ENCODE data around the gene ABHD12.
A peak's percentile ranks its signal among the peaks of the same experiment; 100 is the strongest.

Gene ABHD12

DNA sequence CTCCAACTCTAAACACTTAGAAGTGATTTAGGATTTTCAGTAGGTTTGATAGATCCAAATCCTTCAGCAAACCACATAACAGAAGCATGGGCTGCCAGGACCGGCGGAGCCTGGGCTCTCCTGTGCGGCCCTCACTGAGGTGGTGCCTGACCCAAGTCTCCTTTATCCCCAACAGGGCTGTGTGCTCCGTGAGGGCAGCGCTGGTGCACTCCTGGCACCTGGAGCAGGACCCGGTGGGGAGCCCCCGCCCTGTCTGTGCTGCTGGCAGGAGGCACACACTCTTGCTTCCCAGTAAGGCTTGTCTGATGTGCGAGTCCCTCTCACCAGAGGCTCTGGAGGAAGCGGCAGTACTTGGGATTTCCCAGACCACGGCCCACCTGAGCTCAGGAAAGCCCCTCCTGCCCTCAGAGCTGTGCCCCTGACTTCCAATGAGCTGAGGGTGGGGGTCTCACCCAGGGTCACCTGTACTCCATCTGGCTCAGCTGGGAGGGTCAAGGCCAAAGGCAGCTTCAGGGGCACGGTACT is 86.5 kb downstream of the ABHD12 start:
- DNase-seq, result no peak

DNA sequence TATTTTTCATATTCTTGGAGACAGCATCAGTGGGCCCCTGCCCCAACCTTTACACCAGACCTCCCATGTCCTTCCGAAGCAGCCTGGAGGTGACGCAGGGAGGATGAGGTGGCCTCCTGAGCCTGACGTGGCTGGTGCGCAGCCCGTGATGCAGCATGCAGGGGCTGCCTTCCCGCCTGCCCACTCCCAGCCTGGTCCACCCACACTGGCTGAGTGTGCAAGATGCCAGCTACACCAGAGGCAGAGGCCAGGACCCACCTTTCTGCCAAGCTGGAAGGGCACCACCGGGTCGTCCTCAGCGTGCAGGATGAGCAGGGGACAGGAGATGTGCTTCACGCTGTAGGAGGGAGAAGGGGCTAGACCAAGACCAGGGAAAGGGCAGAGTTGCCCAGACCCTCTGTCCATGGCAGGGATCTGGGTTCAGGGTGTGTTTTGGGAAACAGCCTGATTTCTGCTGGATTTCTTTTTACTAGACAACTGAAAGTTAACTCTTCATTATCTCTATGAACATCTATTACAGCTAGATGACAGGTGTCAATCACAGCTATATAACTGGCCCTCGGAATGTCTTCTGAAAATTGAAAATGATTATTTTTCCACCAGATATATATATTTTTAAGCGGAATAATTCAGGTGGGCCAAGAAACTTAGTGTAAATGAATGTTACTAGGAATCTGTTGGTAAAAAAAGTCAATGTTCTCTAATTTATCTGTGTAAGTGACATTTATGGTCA is 87.2 kb downstream of the ABHD12 start:
- DNase-seq, result no peak

DNA sequence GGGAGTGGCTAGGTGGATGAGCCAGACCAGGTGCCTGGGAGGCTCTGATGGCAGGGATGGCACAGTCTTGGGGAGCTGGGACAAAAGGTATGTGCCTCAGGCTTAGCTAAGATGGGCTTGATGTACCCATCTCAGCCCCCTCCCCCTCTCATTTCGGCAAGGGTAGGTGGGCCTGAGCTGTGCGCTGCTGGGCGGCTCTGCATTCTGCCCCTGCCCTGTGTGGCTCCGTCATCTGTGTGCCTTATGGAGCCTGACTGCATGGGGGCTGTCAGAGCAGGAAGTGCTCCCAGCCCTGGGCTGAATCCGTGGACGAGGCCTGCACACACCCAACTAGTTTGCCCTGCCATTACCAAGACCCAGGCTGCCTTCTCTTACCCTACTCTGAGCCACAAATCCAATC is 88.0 kb downstream of the ABHD12 start:
- DNase-seq, result no peak

DNA sequence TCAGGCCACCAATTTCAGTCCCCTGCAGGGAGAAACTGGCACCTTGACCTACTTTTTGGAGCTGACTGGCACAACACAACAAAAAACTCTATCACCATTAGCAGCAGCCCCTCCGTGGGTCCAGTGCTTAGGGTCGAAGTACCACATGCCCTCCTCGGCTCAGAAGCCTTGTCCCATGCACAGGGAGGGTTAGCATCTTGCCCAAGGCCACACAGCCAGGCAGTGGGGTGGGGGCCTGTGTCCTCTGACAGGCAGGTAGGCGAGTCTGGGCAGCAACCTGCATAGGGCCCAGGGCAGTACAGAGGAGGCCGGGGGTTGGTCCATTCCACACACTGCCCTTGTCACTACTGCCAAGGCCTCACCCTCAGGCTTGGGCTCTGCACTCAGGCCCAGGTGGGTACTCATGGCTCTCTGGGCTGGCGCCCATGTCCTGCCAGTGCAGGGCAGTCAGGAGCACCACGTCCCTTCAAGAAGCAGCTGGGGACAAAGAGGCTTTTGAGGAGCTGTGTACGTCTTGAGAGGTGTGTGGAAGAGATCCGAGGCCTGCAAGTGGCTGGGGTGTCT is 89.2 kb downstream of the ABHD12 start:
- no peak for DNase-seq

DNA sequence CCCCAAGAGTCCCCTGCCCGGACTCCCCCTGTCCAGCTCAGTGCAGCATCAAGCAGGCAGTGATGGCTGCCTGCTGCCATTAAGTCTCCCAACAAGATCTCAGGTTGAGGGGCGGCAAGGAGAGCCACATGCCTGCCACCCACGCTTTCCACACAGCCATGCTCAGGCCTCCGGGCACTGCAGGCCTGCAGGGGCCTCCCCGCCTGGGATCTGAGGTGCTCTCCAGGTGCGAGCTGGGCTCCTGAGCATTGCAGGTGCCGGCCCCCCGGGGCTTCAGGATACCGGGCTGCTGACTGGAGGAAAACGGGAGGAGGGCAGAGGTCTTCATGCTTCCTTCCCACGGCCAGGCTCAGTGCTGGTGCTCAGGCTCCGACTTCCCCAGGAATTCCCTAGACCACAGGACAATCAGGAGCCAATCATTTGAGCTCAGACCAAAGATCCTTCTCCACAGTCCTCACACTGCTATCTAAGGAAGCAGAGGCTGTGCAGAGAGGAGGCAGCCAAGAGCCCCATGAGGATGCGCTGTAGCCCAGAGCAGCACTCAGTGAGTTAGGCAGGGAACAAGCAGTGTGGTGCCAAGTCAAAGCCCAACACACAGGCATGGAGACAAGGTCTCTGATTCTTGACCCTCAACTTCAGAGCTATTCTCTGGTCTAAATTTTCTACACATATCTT is 90.0 kb downstream of the ABHD12 start:
- DNase-seq, result no peak

DNA sequence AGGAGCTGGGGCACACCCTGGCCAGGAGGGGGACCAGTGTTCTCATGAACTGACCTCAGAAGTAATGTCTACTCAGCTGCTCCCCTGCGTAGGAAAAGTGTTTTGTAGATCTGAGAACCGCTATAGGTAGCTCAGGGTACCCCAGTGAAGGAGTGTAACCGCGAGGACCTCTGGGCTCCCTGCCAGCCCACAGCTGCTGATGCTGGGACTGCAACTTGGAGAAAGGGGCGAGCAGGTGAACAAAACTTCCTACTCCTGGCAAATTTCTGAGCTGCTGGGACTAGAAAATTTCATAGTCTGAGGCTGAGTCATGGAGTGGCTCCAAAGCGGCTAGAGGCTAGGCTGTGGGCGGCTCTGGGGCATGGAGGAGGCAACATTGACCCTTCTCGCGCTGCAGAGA is 90.8 kb downstream of the ABHD12 start:
- DNase-seq, result no peak

DNA sequence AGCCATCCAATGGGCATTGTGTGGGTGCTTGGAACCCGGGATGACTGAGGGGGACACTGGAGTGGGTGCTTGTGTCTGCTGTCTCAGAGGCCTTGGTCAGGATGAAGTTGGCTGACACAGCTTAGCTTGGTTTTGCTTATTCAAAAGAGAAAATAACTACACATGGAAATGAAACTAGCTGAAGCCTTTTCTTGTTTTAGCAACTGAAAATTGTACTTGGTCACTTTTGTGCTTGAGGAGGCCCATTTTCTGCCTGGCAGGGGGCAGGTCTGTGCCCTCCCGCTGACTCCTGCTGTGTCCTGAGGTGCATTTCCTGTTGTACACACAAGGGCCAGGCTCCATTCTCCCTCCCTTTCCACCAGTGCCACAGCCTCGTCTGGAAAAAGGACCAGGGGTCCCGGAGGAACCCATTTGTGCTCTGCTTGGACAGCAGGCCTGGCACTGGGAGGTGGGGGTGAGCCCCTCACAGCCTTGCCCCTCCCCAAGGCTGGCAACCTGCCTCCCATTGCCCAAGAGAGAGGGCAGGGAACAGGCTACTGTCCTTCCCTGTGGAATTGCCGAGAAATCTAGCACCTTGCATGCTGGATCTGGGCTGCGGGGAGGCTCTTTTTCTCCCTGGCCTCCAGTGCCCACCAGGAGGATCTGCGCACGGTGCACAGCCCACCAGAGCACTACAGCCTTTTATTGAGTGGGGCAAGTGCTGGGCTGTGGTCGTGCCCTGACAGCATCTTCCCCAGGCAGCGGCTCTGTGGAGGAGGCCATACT is 93.3 kb downstream of the ABHD12 start:
- no peak for DNase-seq

DNA sequence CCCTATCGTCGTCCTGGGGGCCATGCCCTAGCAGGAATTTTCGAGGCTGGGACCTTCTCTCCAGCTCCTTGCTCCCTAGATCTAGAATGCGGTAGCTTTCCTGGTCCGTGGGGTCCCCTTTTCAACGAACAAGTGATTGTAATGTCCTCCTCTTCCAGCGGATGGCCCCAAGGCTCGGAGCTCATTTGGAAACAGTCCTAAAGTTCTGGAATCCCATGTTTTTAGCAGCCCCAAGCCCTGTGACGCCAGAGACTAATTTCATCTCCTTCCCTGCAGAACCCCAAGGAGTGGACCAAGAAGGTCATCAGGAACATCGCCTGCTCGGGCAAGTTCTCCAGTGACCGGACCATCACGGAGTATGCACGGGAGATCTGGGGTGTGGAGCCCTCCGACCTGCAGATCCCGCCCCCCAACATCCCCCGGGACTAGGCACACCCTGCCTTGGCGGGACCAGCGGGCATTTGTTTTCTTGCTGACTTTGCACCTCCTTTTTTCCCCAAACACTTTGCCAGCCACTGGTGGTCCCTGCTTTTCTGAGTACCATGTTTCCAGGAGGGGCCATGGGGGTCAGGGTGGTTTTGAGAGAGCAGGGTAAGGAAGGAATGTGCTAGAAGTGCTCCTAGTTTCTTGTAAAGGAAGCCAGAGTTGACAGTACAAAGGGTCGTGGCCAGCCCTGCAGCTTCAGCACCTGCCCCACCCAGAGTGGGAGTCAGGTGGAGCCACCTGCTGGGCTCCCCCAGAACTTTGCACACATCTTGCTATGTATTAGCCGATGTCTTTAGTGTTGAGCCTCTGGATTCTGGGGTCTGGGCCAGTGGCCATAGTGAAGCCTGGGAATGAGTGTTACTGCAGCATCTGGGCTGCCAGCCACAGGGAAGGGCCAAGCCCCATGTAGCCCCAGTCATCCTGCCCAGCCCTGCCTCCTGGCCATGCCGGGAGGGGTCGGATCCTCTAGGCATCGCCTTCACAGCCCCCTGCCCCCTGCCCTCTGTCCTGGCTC is 94.2 kb downstream of the ABHD12 start:
- DNase-seq, result no peak

DNA sequence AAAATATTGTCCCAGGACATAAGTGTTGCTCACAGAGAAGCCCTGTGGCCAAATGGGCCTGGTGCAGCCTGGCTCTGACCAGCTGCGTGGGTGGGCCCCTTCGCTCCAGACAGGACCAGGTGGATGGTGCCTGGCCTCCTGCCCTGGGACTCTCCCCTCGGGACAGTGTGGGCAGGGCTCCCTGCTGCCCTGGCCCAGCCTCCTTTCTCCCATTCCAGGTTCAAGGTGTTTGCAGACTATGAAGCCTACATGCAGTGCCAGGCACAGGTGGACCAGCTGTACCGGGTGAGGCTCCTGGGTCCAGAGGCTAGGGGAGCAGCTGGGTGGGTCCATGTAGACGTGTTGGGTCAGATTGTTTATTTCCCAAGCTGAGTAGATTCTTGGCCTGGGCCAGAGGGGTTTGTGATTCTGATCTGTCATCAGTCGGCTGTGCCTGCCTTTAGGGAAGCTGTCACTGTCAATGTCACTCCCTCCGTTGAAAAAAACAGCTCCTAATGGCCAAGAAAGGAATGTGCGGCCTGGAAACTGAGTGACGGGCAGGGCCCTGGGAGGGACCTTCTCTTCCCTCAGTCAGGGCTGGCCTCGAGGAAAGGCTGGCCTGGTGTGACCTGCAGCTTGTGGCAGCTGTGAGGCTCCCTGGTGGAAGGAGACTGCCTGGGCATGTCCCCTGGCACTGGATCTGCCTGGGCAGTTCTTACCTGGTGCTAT is 95.1 kb downstream of the ABHD12 start:
- no peak for DNase-seq

DNA sequence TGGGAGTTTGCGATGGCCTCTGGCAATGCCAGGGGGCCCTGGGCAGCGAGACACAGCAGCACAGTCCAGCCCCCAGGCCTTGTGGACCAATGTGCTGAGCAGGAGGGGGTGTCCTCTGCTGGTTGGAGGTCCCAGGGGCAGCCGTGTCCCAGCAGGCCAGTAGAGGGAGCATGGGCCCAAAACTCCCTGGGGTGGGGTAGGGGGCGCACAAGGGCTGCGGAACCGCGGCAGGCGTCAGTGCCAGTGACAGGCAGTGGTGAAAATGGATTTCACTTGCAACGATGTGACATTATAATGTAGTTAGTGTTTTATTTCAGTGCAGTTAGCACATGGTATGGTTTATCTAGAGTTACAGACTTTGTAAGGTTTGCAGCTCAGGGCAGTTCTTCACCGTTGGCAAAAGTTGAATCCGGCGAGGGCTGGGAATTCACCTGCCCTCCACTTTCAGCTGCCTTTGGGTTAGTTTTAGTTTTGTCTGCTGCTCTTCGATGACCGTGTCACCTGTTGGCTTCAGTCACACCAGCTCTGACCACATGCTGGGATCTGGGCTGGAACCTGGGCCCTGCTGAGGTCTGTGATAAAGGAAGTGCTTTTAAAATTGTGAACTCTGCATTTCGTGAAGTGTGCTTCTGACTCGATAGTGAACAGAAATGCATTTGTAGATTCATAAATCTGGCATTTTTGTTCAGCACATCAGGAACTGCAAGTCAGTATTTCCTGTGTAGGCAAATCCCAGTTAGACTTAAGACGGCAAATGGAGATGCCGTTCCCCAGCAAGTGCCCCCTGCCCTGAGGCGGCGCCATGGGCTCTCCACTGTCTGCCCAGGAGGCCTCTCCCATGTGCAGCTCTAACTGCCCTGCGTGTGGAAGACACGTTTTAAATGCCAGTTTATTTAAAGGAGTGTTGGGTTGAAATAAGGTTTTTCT is 95.9 kb downstream of the ABHD12 start:
- DNase-seq, result peak; percentile 26

DNA sequence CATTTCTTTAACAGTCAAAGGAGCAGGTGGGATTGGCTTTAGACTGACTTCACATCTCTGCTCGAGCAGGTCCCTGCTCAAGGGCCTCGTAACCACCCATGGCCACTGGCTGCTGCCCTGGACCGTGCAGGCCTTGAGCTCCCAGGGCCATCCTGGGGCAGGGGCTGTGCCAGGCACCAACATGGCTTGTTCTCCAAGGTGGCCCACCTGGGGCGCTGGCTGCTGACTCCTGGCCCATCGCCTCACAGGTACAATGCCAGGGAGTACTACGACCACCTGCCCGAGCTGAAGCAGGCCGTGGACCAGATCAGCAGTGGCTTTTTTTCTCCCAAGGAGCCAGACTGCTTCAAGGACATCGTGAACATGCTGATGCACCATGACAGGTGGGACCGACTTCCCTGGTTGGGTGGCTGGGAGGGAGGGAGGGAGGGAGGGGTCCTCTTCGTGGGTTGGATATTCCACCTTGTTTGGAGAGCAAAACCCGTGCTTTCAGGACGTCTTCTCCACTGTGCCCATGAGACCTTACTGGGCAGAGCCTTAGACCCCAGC is 96.7 kb downstream of the ABHD12 start:
- no peak for DNase-seq

DNA sequence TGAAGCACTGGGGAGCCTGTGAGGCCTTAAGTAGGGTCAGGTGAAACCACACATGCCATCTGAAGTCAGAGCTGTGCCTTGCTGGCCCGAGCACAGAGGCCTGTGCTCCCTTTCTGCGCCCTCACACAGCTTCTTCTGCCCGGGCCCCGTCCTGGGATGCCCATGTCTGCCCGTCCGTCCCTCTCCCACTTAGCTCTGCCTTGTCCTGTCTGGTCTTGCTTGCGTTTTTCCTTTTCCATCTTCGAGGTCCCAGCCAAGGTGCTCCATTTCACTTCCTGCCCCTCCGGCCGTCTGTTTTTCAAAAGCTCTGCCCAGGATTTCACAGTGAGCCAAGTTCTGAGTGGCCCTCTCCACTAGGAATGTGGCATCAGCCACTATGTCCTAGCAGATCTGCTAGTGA is 97.1 kb downstream of the ABHD12 start:
- no peak for DNase-seq

DNA sequence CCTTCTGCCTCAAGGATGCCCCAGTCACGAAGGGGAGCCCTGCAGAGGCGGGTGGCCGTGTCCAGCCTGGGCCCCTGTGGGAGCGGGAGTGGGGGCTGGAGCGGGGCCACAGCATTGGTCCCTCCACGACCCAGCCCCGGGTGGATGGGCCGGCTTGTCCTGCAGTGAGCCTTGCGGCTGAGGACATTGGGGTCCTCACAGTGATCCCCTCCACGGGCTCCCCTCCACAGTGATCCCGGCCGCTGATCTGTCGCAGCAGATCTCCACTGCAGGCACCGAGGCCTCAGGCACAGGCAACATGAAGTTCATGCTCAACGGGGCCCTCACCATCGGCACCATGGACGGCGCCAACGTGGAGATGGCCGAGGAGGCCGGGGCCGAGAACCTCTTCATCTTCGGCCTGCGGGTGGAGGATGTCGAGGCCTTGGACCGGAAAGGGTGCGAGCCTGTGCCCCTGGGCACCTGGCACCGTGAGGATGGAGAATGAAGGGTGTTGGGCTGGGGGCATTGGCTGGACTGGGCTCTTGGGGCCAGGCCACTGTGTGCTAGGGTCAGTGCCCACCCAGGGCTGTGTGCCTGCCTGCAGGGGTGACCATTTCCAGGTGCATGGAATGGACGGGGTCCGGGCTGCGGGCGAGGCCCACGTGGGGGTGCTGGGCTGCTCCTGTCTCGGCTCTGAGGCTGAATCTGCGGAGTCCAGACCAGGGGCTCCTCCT is 98.3 kb downstream of the ABHD12 start:
- DNase-seq, result no peak

DNA sequence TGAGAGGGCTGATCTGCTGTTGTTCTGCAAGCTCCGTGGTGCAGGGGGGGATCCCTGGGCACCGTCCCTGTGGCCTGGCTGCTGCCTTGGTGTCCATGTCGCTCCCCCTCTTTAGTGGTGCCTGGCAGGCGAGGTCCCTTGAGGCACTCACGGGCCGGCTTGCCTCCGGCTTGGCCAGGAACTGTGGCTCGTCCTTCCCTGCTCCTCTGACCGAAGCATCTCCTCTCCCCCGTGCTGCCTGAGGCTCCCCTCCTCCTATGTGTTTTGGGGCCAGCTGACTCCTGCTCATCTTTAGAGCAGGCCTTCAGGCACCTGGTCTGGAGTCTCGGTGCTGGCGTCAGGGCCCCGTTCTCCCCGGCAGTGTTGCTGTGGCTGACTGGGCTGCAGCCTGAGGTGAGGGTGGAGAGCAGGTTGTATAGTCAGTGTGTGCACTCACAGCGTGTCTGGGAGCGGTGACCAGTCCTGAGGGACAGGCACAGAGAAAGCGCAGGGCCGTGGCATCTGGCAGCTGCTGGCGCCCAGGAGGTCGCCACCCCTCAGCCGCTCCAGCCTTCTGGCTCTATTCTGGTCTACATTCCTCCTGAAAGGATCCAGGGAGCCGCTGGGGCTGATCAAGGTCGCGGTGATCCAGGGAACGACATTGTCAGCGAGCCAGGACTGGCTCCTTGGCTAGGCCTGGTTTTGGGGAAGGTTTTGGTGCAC is 99.1 kb downstream of the ABHD12 start:
- no peak for DNase-seq

DNA sequence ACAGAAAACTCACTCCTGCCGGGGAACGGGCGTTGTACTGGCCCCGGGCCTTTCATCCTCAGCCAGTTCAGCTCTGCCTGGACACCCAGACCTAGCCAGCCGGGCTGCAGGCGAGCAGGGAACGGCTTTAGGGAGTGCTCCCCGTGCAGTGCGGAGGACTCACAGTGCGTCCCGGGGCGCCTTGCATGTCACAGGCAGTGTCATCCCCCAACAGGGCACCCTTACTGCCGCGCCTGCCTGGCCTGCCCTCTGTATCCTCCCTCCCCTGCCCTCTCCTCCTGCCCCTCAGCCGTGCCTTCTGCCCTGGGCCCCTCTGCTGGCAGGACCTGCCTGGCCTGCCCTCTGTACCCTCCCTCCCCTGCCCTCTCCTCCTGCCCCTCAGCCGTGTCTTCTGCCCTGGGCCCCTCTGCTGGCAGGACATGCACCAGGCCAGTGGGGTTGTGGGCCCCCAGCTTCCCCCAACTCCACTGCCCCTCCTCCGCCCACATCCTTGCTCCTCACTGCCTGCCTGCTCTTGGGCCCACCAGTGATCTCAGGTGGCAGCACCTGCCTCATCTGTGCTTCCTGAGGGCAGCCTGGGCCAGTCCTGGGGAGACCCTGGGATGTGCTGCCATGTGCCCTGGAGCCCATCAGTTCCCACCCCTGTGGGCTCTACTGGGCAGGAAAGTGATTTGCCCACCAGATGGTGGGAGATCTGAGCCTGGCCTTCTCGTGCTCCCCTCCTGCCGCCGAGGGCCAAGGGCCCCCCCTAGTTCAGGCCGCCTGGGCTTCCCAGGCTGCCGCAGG is 99.8 kb downstream of the ABHD12 start:
- DNase-seq, result no peak

DNA sequence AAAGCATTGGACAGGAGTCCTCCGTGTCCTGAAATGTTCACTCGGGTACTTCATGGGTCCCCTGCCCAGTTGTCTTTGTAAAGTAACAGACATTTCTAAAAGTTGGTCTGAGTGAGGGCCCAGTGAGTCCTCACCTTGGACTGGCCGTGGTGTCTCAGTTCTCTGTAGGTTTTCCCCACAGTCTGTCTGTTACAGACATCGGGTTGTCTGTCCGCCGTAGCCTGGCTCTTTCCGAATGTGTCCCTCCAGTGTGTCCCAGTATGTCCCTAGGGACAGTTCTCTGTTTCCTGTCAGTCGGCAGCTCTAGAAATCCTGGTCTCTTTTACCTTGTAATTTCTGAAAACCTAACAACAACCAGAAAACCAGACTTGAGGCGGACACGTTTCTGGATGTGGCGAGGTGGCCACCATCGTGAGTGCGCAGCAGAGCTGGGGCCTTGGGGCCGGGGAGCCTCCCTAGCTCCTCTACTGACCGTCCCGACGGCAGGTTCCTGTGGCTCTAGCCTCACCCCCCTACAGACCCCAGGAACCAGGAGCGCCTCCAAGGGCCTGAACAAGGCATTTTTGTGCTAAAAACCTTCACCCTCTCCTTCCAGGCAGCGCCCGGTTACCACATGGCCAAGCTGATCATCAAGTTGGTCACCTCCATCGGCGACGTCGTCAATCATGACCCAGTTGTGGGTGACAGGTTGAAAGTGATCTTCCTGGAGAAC is 100.6 kb downstream of the ABHD12 start:
- DNase-seq, result no peak

All from T-helper 9 cell (primary cell).